Fibroblast of skin of scalp (primary cell): ENCODE results near the gene ITLN1.

ENCODE experiments used
- DNase-seq: peaks from one replicate; pipeline ENCODE4 v3.0.0-alpha.2; 2013

The ITLN1 gene

GRCh38 chr1:160858097-160858496 is 26.9 kb downstream of the ITLN1 start:
- DNase-seq = no peak

DNA sequence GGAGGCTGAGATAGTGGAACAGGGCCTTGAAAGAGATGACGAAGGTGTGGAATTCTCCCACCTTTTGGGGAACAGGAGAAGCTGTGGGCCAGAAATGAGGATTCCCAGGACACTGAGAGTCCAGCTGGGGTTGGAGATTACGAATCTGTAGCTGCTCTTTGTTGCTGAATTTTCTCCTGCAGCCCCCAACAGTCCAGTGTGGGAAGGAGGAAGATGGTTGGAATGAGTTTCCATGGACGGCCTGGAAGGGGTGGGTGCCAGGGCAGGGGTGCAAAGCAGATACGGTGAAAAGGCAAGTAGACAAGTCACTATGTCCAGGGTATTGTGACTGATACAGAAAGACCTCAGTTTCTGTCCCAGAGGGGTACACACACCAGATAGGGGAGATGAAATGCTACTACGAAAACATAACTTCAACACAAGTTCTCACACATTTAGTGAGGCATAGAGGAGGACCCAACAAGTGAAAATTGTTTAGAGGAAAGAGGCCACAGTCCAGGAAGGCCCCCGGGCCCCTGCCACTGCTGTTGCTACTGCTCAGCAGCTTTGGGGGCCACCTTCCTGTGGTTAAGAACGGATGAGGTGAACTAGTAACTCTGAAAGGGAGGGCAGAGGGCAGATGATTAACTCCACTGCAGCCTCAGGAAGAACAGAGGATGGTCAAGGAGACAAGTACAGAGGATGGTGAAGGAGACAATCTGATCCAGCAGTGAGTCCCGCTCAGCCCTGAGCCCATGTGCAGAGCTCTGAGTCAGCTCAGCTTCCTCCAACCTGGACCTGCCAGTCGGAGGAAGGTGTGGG is 29.6 kb downstream of the ITLN1 start:
- no peak for DNase-seq

DNA sequence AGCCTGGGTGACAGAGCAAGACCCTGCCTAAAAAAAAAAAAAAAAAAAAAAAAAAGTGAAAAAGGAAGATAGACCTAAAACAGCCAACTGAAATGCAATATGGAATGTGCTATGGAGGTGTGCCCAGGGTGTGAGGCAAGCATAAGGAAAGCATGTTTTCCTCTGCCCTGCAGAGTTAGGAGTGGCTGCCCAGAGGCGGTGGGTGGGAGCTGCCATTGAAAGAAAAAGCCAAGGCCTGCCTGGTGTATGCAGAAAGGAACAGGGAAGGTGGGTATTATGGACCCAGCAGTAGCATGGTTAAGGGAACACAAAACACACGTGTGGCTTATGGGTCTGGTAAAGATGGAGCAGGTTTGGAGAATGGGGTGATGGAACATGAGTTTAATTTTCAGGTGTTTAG is 31.2 kb downstream of the ITLN1 start:
- DNase-seq = no peak

- DNase-seq = no peak
Observed at GRCh38 chr1:160853014-160853413, 32.0 kb downstream of the ITLN1 start.

- DNase-seq = no peak
Observed at GRCh38 chr1:160850993-160851392, 34.0 kb downstream of the ITLN1 start.

DNA sequence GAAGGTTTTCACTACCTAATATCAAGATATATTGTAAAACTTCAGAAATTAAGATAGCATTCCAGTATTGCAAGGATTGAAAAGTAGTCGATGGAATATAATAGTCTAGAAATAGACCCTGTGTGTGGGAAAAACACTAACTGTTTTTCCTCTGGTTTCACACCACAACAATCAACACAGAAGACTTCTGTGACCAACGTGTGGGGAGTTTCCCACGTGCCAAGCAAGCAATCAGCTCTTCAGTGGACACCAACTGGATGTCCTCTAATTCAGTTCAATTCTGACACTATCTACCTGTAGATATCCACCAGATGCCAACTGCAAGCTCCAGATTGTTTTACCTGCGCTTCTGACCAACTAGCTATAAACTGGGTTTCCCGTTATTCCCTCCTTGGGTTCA is 34.4 kb downstream of the ITLN1 start:
- DNase-seq = no peak

- DNase-seq = no peak
Observed at GRCh38 chr1:160846281-160846680, 38.7 kb downstream of the ITLN1 start.

DNA sequence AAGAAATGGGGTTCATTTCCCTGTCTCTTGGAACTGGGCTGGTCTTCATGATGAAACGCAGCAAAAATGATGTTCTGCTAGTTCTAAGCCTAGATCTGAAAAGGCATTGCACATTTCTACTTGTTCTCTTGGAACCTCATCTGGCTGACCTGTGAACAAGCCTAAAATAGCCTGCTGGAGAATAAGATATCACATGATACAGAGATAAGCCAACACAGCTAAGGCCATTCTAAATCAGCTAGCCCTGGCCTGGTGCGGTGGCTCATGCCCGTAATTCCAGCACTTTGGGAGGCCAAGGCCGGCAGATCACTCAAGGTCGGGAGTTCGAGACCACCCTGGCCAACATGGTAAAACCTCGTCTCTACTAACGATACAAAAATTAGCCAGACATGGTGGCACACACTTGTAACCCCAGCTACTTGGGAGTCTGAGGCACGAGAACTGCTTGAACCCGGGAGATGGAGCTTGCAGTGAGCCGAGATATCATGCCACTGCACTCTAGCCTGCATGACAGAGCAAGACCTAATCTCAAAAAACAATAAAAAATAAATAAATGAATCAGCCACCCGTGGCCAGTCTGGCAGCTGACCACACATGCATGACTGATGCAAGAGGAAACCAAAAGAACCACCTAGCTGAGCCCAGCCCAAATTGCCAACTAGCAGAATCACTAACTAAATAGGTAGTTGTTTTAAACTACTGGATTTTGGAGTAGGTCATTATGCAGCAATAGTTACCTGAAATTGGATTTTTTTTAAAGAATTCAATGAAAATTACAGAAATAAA is 40.3 kb downstream of the ITLN1 start:
- no peak for DNase-seq

- DNase-seq = no peak
Observed at GRCh38 chr1:160841079-160841478, 43.9 kb downstream of the ITLN1 start.

- no peak for DNase-seq
Observed at GRCh38 chr1:160839746-160840145, 45.2 kb downstream of the ITLN1 start.

GRCh38 chr1:160838888-160839287 is 46.1 kb downstream of the ITLN1 start:
- DNase-seq = no peak

- peak; percentile 10 for DNase-seq
Observed at GRCh38 chr1:160837558-160838205, 47.3 kb downstream of the ITLN1 start.

DNA sequence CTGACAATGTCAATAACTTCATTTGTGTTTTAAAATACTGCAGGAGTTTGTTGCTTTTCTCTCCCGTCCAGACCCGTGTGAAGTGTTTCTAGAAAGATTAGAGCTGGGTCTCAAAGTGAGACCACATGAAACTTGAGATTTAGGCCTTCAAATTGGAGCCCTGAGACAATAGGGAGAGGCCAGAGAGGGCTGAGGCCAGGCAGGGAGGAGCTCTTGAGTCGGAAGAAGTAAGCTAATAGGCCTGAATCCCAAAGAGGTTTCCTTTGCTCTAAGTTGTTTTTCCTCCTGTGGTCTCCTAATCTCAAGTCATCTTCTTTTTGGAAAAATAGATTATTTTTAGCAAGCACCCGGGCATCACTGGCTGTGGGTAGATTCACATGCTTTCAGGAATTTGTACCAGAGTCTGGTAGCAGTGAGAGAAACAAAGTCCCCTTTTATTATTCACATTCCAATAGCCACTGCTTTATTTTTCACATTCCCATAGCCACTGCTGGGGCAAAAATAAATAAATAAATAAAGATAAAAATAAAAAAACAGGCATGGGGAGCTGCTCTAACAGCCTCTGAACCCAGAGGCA is 47.9 kb downstream of the ITLN1 start:
- no peak for DNase-seq

GRCh38 chr1:160836561-160836960 is 48.4 kb downstream of the ITLN1 start:
- DNase-seq = no peak

DNA sequence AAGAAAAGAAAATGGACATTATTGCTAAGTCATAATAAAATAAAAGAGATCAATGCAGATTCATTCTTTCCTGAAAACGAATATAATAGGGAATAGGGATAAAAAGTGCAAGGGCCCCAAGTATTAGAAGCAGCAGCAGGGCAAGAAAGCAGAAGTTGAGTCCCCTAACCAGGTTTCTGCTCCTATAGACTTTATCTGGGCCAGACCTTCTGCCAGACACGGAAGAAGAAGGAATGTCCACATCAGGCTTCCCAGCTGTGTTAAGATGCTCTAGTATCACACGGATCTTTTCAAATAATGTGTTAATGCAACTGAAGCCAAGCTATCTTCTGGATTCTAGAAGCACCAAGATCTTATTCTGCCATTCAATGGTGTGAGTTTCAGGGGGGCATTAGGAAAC is 49.2 kb downstream of the ITLN1 start:
- DNase-seq = no peak

DNA sequence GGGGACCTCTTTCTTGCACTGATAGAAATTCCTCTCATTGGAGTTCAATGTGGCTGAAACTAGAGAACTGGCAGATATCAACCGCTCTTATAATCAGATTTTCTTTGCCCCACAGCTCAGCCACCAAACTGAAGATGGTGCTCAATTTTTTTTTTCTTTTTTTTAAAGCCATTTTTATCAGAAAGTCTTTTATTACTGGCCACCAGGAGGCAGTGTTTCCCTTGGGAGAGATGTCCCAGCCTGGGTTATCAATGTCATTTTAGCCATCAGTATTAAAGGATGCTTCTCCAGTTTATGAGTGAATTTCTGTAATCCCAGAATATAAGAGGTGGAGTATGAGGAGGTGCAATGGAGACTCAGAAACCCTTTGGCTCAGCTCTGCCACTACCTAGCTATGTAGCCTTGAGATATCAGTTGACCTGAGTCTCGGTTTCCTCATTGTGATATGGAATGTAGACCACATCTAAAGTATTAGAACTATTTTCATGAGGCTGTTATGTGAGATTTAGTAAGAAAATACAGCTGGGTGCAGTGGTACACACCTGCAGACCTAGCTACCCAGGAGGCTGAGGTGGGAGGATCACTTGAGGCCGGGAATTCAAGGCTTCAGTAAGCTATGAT is 49.9 kb downstream of the ITLN1 start:
- DNase-seq = no peak

- DNase-seq = peak; percentile 5
Observed at GRCh38 chr1:160830321-160831153, 54.4 kb downstream of the ITLN1 start.

- DNase-seq = no peak
Observed at GRCh38 chr1:160829766-160830165, 55.2 kb downstream of the ITLN1 start.

DNA sequence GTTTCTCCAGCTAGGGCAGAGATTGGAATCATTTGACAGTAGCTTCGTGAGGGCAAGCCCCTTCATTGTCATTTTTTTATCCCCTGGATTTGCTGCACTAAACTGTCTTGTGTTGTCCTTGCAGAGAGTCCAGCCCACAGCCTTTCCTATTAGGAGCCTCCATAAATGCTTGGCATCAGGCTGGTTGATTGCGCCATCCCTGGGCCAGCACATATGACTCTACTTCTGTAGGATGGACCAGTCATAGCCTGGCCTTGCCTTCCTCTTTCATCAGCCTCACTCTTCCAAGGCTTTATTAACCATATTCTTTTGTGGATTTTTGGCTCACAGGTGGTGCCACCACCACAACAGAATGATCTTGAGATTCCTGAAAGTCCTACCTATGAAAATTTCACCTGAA is 57.6 kb downstream of the ITLN1 start:
- no peak for DNase-seq

DNA sequence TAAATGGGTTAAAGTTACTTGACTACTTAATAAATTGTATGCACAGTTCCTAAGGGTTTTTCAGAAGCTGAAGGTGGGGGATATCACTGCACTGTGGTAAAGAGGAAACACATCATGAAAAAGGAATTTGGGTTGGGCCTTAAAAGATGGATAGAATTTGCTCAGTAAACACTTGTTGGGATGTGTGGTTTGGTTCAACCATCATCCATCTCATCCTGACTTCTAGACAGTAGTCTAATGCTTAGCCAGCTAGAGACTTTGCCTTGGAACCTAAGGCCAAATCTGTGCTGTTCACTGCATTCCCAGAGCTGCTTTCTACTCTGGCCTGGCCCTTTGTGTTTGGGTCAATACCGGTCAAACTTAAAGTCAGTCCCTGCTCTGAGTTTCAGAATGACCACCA is 58.4 kb downstream of the ITLN1 start:
- DNase-seq = no peak
